ENCODE data around the gene ARMH3. TPM values are rescaled to one million over a fixed set of nuclear protein-coding genes. Genes with fewer than 3 reads are reported as not detected.

ARMH3 gene
- total RNA-seq, 2 experiments from 2014 or later, result 7.9 to 24.3 TPM

DNA sequence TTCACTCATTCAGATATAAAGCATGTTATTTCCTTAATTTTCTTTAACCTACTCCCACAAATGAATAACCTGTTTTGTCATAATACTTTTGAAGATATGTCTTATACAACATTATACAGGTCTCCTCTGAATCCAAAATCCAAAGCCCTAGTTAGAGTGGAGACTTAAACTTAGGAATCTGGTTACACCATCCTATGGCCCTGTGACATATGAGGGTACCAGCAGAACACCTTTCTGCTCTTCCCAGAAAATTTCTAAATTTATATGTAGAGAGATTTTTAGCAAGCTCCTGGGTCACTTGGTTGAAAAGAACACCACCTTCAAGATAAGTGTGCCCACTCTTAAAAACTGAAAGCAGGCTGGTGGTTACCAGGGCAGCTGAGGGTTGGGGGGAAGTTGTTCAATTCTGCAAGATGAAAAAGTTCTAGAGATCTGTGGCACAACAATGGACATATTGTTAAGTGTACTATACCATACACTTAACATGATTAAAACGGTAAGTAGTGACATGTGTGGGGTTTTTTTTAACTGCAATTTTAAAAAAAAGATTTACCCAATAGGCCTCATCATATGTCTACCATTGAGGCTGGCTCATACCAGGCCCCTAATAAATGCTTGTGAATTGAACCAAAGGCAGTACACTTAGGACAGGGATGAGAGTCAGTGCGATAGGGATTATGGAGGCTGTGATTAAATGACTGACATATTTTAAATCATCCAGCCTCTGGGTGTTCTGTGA lies 174.8 kb downstream of the ARMH3 start:
- no peak overlapping the region for H3K4me3 ChIP-seq (ENCODE audit: low read depth, low read length, poor library complexity, severe bottlenecking)
- ChIA-PET POLR2A (no interaction called here), CTCF (ENCODE audit: unreplicated experiment) (no interaction called here)
- BruUV-seq (replicated peaks), result no TSS peak
- no peaks in the 10 kb centered on the region for H4K20me1 ChIP-seq (ENCODE audit: insufficient read depth, low read length)
- DNase-seq (ENCODE audit: low spot score), result no peak
- H3K9me3 ChIP-seq (ENCODE audit: low read length), result no peaks in the 10 kb centered on the region
- H3K27ac ChIP-seq (ENCODE audit: low read depth, low read length, poor library complexity, severe bottlenecking), result no peak overlapping the region
- intact Hi-C loops (cut with micrococcal nuclease; ENCODE audit: unreplicated experiment), result no loop called here
- no peak for TF ChIP-seq CTCF (conservative IDR thresholded peaks at IDR 0.05; ENCODE audit: low read length)
- no peak for TF ChIP-seq EZH2phosphoT487 (IDR thresholded peaks at IDR 0.05; ENCODE audit: borderline replicate concordance, low read depth, low read length)
- no peaks in the 10 kb centered on the region for H3K9me2 ChIP-seq (ENCODE audit: insufficient read depth, low read length)
- no peak overlapping the region for H2AFZ ChIP-seq (ENCODE audit: low read length)
- no peaks in the 10 kb centered on the region for H3K4me1 ChIP-seq (ENCODE audit: insufficient read depth, low read length, poor library complexity, severe bottlenecking)
- H3K79me2 ChIP-seq (ENCODE audit: insufficient read depth, low read depth, low read length), result no peaks in the 10 kb centered on the region
- no peak overlapping the region for H3K4me2 ChIP-seq (ENCODE audit: low read length)
- H3K36me3 ChIP-seq (ENCODE audit: insufficient read depth, low read length), result no peaks in the 10 kb centered on the region

DNA sequence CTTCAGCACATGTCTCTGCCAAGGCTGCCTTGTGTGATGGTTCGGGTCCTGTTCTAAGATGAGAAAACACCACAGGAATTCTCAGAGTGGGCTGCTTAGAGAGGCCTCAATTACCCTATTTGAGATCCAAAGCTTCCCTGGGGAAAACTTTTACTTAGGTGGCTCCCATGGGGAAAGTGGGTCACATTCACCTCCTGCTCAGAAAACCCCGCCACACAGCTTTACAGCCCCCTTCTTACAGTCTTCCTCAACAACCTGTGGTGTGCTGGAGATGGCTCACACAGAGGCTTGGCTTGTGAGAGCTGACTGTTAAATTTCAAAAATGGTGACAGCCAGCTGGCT lies 175.8 kb downstream of the ARMH3 start:
- Histone ChIP-seq H3K27ac (ENCODE audit: low read depth, low read length, poor library complexity, severe bottlenecking) (no peak overlapping the region), H3K79me2 (ENCODE audit: insufficient read depth, low read depth, low read length) (no peaks in the 10 kb centered on the region), H3K9me3 (ENCODE audit: low read length) (no peaks in the 10 kb centered on the region), H2AFZ (ENCODE audit: low read length) (no peak overlapping the region), H3K9me2 (ENCODE audit: insufficient read depth, low read length) (no peaks in the 10 kb centered on the region), H3K36me3 (ENCODE audit: insufficient read depth, low read length) (no peaks in the 10 kb centered on the region), H3K4me1 (ENCODE audit: insufficient read depth, low read length, poor library complexity, severe bottlenecking) (no peaks in the 10 kb centered on the region), H3K4me2 (ENCODE audit: low read length) (no peak overlapping the region), H4K20me1 (ENCODE audit: insufficient read depth, low read length) (no peaks in the 10 kb centered on the region), H3K4me3 (ENCODE audit: low read depth, low read length, poor library complexity, severe bottlenecking) (no peak overlapping the region)
- ChIA-PET POLR2A (interaction anchor here (1.6 kb wide), 1 partner anchor 42 kb away, joined by 3 read pairs; no protein-coding TSS in a partner anchor), CTCF (ENCODE audit: unreplicated experiment) (interaction anchor here (0.7 to 1.2 kb wide), 2 partner anchors 22 to 40 kb away, joined by 3 read pairs; no protein-coding TSS in a partner anchor)
- no peak for DNase-seq (ENCODE audit: low spot score)
- TF ChIP-seq EZH2phosphoT487 (IDR thresholded peaks at IDR 0.05; ENCODE audit: borderline replicate concordance, low read depth, low read length) (no peak), CTCF (conservative IDR thresholded peaks at IDR 0.05; ENCODE audit: low read length) (no peak)
- intact Hi-C loops (cut with micrococcal nuclease; ENCODE audit: unreplicated experiment), result no loop called here
- BruUV-seq (replicated peaks), result no TSS peak
